ENCODE measurements around the gene MAN2A1.

- TF ChIP-seq CTCF (IDR thresholded peaks at IDR 0.05) (no peak), POLR2A (IDR thresholded peaks at IDR 0.05) (no peak)
Measured at GRCh38 chr5:109833946-109834345, 144.2 kb downstream of the MAN2A1 start.
